Osteocyte (in vitro differentiated cells): ENCODE measurements around the gene KIF1C. TPM values are rescaled to one million over a fixed set of nuclear protein-coding genes. Genes with fewer than 3 reads are reported as not detected.
"Not testable (repeated sequence)": the region's sequence is repeated elsewhere in the genome, so short reads cannot be mapped to it uniquely, and the experiment has no call there.

Experiments
- DNase-seq: peaks from one replicate; pipeline ENCODE4 v3.0.0; 2021; ENCODE audit warnings: mixed read lengths; ENCODE audit not compliant: unreplicated experiment; ENCODE audit errors: extremely low spot score
- H3K27ac Mint-ChIP-seq: one replicate; pipeline ENCODE4 v1.8.0; 2021; ENCODE audit warnings: mild to moderate bottlenecking, mixed read lengths; ENCODE audit not compliant: unreplicated experiment
- H3K27me3 Mint-ChIP-seq: one replicate; pipeline ENCODE4 v1.8.0; 2021; ENCODE audit warnings: mixed read lengths; ENCODE audit not compliant: unreplicated experiment
- H3K36me3 Mint-ChIP-seq: one replicate; pipeline ENCODE4 v1.8.0; 2021; ENCODE audit warnings: mixed read lengths; ENCODE audit not compliant: unreplicated experiment
- H3K4me1 Mint-ChIP-seq: one replicate; pipeline ENCODE4 v1.8.0; 2021; ENCODE audit warnings: mixed read lengths; ENCODE audit not compliant: unreplicated experiment
- H3K4me3 Mint-ChIP-seq: one replicate; pipeline ENCODE4 v1.8.0; 2021; ENCODE audit warnings: mild to moderate bottlenecking, moderate library complexity, mixed read lengths; ENCODE audit not compliant: unreplicated experiment
- H3K9me3 Mint-ChIP-seq: one replicate; pipeline ENCODE4 v1.8.0; 2021; ENCODE audit warnings: mixed read lengths; ENCODE audit not compliant: unreplicated experiment
- CTCF ChIP-seq: fragments of 200-600 bp; sonication (generic); IDR thresholded peaks from 2 replicates; pipeline ENCODE4 v1.5.0; 2021; ENCODE audit warnings: antibody characterized with exemption, mild to moderate bottlenecking, moderate library complexity
- total RNA-seq: library from RNA; stranded (reverse); gene quantifications from 2 replicates; pipeline ENCODE4 v1.2.1, GENCODE V29; 2021

KIF1C gene
- total RNA-seq, 1 donor from 2014 or later: 123 TPM

- H3K27me3 Mint-ChIP-seq: no peaks in the 10 kb centered on the region
- DNase-seq: no peak
- TF ChIP-seq CTCF: no peak
- H3K4me3 Mint-ChIP-seq: no peak overlapping the region
- H3K9me3 Mint-ChIP-seq: no peaks in the 10 kb centered on the region
- H3K27ac Mint-ChIP-seq: no peak overlapping the region
- peaks cover 5% of the 10 kb centered on the region for H3K4me1 Mint-ChIP-seq
- H3K36me3 Mint-ChIP-seq: peaks cover 8% of the 10 kb centered on the region
Measured at GRCh38 chr17:5027916-5028315, 30.2 kb downstream of the KIF1C start.

GRCh38 chr17:5030168-5030567, 32.4 kb downstream of the KIF1C start:
- not testable (repeated sequence) for H3K36me3 Mint-ChIP-seq, H3K27ac Mint-ChIP-seq, H3K4me3 Mint-ChIP-seq, H3K9me3 Mint-ChIP-seq, H3K27me3 Mint-ChIP-seq, DNase-seq, H3K4me1 Mint-ChIP-seq

GRCh38 chr17:5031365-5032082, 33.8 kb downstream of the KIF1C start:
- peak; percentile 69 for TF ChIP-seq CTCF
- Mint-ChIP-seq H3K27me3 (peaks cover 6% of the 10 kb centered on the region), H3K27ac (peak overlapping the region; percentile 76), H3K4me1 (peaks cover 5% of the 10 kb centered on the region), H3K4me3 (peak overlapping the region; percentile 70), H3K9me3 (no peaks in the 10 kb centered on the region), H3K36me3 (no peaks in the 10 kb centered on the region)
- peak; percentile 91 for DNase-seq

GRCh38 chr17:5032865-5033264, 35.1 kb downstream of the KIF1C start:
- no peak for DNase-seq
- TF ChIP-seq CTCF: no peak
- no peak overlapping the region for H3K4me3 Mint-ChIP-seq
- H3K9me3 Mint-ChIP-seq: no peaks in the 10 kb centered on the region
- H3K36me3 Mint-ChIP-seq: no peaks in the 10 kb centered on the region
- H3K4me1 Mint-ChIP-seq: peaks cover 5% of the 10 kb centered on the region
- no peak overlapping the region for H3K27ac Mint-ChIP-seq
- peaks cover 6% of the 10 kb centered on the region for H3K27me3 Mint-ChIP-seq

- H3K4me1 Mint-ChIP-seq: peaks cover 5% of the 10 kb centered on the region
Measured at GRCh38 chr17:5033352-5034015, 35.7 kb downstream of the KIF1C start.

More at GRCh38 chr17:5033352-5034015, 35.7 kb downstream of the KIF1C start:
- Mint-ChIP-seq H3K27ac (no peak overlapping the region), H3K4me3 (no peak overlapping the region), H3K9me3 (no peaks in the 10 kb centered on the region), H3K27me3 (peaks cover 6% of the 10 kb centered on the region), H3K36me3 (no peaks in the 10 kb centered on the region)
- no peak for TF ChIP-seq CTCF
- DNase-seq: no peak
